Mesenteric fat pad (tissue), 1 donor: Measurements from ENCODE around the gene ADGRV1. TPM values are rescaled to one million over a fixed set of nuclear protein-coding genes. Genes with fewer than 3 reads are reported as not detected.
"Not testable (repeated sequence)": the region's sequence is repeated elsewhere in the genome, so short reads cannot be mapped to it uniquely, and the experiment has no call there.

Experiments used
- DNase-seq: peaks from one replicate; pipeline ENCODE4 v3.0.0-alpha.2; 2020; ENCODE audit warnings: low spot score
- total RNA-seq: library from RNA; stranded (reverse); fragmentation: NEBNext Ultra II Directional; extraction: Animal tissue kit (Norgen Biotek cat#: 25700); gene quantifications from one replicate; pipeline ENCODE4 v1.2.1, GENCODE V29; 2021
- donor health status: DM: yes; HTN: yes; CAD: no.

The ADGRV1 gene
- total RNA-seq, 1 donor from 2014 or later = 0.16 TPM

DNA sequence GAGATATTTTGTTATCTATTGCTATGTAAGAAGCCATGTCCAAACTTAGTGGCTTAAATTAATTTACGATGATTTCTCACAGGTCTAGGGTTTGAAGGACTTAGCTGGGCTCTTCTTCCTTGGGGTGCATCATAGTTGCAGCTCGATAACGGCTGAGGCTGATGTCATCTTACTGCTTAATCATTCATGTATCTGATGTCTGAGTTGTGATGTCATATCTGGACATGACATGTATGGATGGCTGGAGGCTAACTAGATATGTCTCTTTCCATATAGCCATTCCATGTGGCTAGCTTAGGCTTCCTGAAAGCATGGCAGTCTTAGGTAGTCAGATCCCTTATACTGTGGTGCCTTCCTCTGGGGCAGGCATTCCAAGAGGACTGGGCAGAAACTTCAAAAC, 31.6 kb downstream of the ADGRV1 start:
- DNase-seq = no peak

DNA sequence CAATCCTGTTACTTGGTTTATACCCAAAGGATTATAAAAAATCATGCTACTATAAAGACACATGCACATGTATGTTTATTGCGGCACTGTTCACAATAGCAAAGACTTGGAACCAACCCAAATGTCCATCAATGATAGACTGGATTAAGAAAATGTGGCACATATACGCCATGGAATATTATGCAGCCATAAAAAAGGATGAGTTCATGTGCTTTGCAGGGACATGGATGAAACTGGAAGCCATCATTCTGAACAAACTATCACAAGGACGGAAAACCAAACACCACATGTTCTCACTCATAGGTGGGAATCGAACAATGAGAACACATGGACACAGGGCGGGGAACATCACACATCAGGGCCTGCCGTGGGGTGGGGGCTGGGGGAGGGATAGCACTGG, 34.5 kb downstream of the ADGRV1 start:
- not testable (repeated sequence) for DNase-seq

GRCh38 chr5:90595766-90596165, 37.2 kb downstream of the ADGRV1 start:
- not testable (repeated sequence) for DNase-seq

DNA sequence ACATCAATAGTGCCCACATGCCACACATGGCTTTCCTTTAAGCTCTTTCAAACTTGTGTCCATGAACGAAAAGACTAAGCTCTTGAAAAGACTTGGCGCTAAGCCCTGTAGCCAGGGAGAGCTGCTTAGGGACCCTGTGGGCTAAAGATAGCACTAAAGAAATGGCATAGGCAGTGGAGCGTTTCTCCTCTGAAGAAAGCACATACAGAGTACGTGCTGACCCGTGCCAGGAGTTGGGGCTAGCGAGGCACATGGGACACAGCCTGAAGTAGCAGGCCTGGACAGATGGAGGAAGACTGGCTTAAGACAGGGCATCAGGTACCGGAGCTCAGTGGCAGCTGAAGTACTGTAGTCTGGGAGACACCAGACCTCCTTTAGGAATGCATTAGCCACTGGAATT, 39.7 kb downstream of the ADGRV1 start:
- DNase-seq = no peak

GRCh38 chr5:90600307-90600706, 41.7 kb downstream of the ADGRV1 start:
- DNase-seq = not testable (repeated sequence)

GRCh38 chr5:90601468-90601867, 42.9 kb downstream of the ADGRV1 start:
- DNase-seq = no peak

DNA sequence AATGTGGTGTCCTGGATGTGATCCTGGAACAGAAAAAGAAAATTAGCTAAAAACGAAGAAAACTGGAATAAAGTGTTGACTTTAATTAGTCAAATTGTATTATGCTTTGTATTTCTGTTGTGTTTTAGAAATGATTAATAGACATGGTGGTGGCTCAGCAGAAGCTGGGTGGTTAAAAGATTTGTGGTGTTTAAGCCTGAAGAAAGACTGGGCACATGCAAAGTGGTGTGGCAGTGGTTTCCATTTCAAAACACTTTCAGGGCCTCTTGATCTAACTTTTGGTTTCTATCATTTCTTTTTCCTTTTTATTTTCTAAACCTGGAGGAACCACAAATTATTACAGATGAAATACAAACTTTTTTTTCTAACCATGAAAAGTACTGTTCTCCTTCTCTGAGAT, 44.1 kb downstream of the ADGRV1 start:
- DNase-seq = no peak

DNA sequence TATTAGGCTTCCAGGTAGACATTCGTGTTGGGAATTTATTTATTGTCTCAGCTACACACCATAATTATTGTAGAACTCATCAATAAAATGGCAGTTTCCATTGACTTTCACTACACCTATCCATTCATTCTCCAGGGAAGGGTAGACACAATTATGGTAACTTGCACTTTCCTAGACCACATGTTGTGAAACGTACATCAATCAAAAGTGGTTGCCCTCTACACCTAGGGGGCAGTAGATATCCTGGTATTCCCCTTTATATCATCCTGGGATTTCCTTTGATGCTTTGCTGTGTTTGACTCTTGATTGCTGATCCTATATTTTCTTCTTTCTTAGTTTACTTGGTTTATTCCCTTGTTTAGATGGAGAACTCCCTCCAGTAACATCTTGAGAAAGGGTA, 47.9 kb downstream of the ADGRV1 start:
- DNase-seq = no peak

DNA sequence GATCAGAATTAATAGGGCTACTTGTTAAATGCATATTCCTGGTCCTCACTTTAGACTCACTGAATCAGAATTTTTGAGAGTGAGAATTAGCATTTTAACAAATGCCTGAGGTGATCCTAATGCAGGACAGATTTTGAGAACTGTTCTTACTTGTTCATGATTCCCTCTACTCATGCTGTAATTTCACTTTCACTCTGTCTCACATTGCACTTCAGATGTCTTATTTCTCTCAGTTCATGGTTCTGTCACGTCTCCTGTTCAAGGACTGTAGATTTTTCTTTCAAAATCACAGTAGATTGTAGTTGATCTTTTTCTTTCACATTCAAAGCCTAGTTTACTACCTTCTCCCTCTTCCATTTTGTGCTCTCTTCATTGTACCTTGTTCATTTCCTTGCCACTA, 54.3 kb downstream of the ADGRV1 start:
- no peak for DNase-seq

- DNase-seq = no peak
Measured at GRCh38 chr5:90613459-90613858, 54.9 kb downstream of the ADGRV1 start.

DNA sequence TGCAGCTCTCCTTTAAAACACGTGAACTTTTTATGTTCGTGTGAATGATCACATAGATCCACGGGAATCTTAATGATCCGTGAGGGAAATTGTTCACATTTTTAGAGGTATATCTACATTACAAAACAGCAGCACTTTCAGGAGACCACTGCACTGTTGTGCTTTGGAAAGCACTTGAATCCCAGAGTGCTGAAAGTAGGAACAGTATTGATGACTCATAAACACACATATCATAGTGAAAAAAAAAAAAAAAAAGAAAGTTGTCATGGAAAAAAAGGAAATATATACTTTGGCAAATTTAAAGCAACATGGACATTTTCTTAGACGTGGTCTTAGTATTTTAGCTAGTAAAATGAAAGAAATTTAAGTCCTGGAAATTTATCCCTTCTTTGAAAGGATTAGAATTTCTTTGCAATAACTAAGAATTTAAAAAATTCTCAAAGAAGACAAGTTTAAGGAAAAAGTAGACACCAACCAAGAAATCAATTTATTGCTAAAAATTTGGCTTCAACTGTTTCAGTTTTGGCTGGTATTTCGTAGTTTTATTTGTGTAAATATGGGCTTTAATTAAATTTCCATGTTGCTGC, 55.4 kb downstream of the ADGRV1 start:
- no peak for DNase-seq

- no peak for DNase-seq
Measured at GRCh38 chr5:90615355-90615754, 56.8 kb downstream of the ADGRV1 start.

- DNase-seq = no peak
Measured at GRCh38 chr5:90618071-90618470, 59.5 kb downstream of the ADGRV1 start.

DNA sequence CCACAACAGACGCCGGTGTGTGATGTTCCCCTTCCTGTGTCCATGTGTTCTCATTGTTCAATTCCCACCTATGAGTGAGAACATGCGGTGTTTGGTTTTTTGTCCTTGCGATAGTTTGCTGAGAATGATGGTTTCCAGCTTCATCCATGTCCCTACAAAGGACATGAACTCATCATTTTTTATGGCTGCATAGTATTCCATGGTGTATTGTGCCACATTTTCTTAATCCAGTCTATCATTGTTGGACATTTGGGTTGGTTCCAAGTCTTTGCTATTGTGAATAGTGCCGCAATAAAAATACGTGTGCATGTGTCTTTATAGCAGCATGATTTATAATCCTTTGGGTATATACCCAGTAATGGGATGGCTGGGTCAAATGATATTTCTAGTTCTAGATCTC, 61.2 kb downstream of the ADGRV1 start:
- DNase-seq = not testable (repeated sequence)

DNA sequence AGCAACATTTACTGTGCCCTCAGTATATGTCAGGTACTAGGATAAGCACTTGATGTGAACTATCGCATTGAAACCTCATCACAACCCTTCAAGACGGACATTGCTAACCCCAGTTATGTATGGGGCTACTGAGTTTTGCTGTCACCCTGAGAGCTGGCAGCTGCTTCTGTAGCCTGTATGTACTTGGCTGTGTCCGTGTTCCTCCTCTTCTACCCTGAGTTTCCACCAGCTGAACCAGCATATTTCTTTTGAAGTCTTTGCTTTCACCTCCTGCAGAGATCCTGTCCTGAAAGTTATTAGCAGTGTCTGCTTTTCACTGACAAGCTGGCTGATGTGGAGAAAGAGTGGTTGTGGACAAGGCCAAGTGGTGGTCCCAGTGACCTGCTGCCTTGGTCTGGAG, 63.3 kb downstream of the ADGRV1 start:
- DNase-seq = no peak

DNA sequence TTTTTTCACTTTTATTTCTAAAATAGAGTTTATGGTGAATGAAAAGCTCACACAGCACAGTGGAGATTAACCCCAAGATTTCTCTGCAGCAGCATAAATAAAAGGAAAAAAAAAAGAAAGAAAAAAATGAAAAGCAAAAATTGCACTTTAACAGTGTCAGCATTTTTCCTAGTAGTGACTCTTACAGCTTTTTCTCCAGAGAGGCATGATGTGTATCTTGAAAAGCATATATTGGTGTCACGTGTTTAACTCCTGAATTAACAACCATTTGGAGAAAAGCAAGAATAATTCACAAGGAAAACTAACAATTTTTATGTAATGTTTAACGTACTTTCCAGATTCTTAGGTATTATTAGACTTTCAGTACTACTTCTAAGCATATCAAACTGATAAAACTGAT, 67.9 kb downstream of the ADGRV1 start:
- DNase-seq = no peak

DNA sequence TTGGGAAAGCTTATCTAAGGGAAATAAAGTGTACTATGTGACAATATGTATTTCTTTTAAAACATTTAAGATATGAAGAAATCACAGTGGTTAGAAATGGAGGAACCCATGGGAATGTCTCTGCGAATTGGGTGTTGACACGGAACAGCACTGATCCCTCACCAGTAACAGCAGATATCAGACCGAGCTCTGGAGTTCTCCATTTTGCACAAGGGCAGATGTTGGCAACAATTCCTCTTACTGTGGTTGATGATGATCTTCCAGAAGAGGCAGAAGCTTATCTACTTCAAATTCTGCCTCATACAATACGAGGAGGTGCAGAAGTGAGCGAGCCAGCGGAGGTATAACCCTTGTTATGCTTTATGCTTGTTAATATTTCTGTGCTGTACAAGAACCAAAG, 69.9 kb downstream of the ADGRV1 start:
- DNase-seq = no peak

- DNase-seq = no peak
Measured at GRCh38 chr5:90632791-90633190, 74.2 kb downstream of the ADGRV1 start.

- DNase-seq = no peak
Measured at GRCh38 chr5:90636948-90637347, 78.4 kb downstream of the ADGRV1 start.

DNA sequence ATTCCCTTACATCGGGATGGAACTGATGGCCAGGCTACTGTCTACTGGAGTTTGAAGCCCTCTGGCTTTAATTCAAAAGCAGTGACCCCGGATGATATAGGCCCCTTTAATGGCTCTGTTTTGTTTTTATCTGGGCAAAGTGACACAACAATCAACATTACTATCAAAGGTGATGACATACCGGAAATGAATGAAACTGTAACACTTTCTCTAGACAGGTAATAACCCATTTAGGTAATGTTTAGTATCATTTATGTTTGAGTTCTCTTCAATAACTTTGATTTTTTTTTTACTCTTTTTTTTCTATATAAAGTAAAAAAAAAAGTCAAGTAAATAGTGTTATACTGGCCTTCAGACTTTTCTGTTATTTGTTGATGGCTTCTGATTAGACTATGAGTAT, 79.1 kb downstream of the ADGRV1 start:
- no peak for DNase-seq

DNA sequence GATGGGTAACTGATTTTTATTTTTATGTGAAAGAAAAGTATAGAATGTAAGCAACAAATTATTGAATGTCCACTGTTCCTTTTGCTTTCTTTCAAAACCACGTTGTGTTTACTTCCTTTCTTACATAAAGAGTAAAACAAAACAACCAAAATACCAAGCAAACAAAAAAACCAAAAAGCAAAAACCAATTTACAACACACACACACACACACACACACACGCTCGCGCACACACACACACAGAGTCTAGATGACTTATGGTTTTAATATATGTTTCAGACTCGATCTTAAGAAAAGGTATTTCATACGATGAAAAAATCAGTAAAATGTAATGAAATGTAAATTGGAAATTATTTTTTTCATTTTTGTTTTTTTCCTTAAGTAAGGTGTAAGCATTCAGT, 80.3 kb downstream of the ADGRV1 start:
- DNase-seq = no peak

- DNase-seq = no peak
Measured at GRCh38 chr5:90640484-90641059, 82.0 kb downstream of the ADGRV1 start.

DNA sequence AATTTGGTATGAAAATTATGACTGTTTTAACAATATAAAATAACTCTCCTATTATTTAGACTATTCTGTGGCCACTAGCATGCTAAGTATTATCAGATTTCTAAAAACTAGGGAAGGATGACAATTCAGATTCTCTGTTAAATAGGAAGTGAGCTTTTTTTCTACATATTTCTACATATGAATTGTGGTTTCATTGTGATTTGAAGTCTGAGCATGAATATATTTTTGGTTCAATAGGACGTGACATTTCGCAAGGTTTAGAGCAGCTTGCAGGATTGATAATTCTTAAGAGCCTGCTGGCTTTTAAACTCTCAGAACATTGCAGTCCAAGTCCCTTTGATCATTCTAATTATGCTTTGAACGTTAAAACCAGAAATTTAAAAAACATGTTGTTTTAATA, 82.9 kb downstream of the ADGRV1 start:
- no peak for DNase-seq
